Activated CD8-positive, alpha-beta T cell treated with anti-CD3 and anti-CD28 coated beads for 36 hours (primary cell): ENCODE data around the gene AIPL1. TPM values are rescaled to one million over a fixed set of nuclear protein-coding genes. Genes with fewer than 3 reads are reported as not detected.

Source experiments
- ATAC-seq: fragments of 200-7000 bp; cut with Tn5 transposase; one replicate; pipeline ENCODE4 v1.10.0; 2021; ENCODE audit warnings: mild to moderate bottlenecking, moderate library complexity
- CTCF ChIA-PET: fragments of 350-600 bp; sonication (Branson Sonifier 250); formaldehyde crosslinking; loops from one replicate; lab custom pipeline; 2021; ENCODE audit warnings: antibody characterized with exemption; lab: Charles Lee
- POLR2A ChIA-PET: fragments of 350-600 bp; sonication (Branson Sonifier 250); formaldehyde crosslinking; loops from one replicate; lab custom pipeline; 2021; ENCODE audit warnings: antibody characterized with exemption; lab: Charles Lee
- DNase-seq: peaks from one replicate; pipeline ENCODE4 v3.0.0-alpha.2; 2020
- H3K27ac Mint-ChIP-seq: one replicate; pipeline ENCODE4 v1.8.0; 2021; ENCODE audit warnings: mild to moderate bottlenecking, mixed read lengths
- H3K27me3 Mint-ChIP-seq: one replicate; pipeline ENCODE4 v1.8.0; 2021; ENCODE audit warnings: mixed read lengths
- H3K36me3 Mint-ChIP-seq: one replicate; pipeline ENCODE4 v1.8.0; 2021; ENCODE audit warnings: low read depth, mixed read lengths
- H3K4me1 Mint-ChIP-seq: one replicate; pipeline ENCODE4 v1.8.0; 2021; ENCODE audit warnings: low read depth, mixed read lengths
- H3K4me3 Mint-ChIP-seq: one replicate; pipeline ENCODE4 v1.8.0; 2021; ENCODE audit warnings: mild to moderate bottlenecking, moderate library complexity, mixed read lengths
- H3K9me3 Mint-ChIP-seq: one replicate; pipeline ENCODE4 v1.8.0; 2021; ENCODE audit warnings: mixed read lengths
- intact Hi-C: fragments of 100-400 bp; cut with micrococcal nuclease; formaldehyde crosslinking; loops from one replicate; pipeline ENCODE4 v1.10.0; 2022
- total RNA-seq, 2 experiments: library from RNA; stranded (reverse); gene quantifications; one replicate each; pipeline ENCODE4 v1.2.3, GENCODE V29; 2021
- TF ChIP-seq, protein P1 (sequence below): fragments of 200-600 bp; IDR thresholded peaks from one replicate; pipeline ENCODE4 v1.8.0; 2022; ENCODE audit warnings: antibody characterized with exemption, mild to moderate bottlenecking

AIPL1 gene
- total RNA-seq, 2 experiments from 2014 or later = not detected

DNA sequence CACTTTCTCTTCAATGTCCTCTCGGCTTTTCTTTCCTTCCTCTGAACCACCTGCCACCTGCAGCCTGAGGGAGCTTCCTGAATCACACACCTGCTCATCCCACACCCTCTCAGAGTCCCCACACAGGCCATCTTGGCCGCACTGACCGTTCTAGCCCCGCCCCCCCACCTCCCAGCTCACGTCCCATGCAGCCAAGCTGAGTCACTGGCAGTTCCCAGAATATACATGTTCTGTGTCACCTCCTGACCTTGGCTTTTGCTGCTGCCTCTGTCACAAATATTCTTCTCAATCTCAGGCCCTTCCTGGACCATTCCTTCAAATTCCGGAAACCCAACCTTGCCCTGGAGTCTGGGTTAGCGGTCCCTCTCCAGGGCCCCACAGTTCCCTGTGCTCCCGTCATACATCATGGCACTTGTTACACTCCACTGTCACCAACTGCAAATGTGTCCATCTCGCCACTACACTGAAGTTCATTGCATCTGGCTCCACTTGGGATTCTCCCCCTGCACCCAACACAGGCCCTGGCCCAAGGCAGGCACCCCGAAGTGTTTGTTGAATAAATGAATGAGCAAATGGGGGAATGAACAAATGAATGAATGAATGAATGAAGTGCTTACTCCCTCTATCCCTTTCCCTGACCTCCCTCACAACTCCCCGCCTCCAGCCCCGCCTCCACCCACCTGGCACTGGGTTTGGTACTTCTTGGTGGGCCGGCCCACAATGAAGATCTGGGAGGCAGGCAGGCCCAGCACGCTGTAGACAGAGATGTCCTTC is 22.2 kb upstream of the AIPL1 start:
- Mint-ChIP-seq H3K27ac (no peak overlapping the region), H3K36me3 (no peaks in the 10 kb centered on the region), H3K9me3 (no peaks in the 10 kb centered on the region), H3K4me1 (peaks cover 22% of the 10 kb centered on the region), H3K27me3 (no peaks in the 10 kb centered on the region), H3K4me3 (no peak overlapping the region)
- TF ChIP-seq, protein P1, sequence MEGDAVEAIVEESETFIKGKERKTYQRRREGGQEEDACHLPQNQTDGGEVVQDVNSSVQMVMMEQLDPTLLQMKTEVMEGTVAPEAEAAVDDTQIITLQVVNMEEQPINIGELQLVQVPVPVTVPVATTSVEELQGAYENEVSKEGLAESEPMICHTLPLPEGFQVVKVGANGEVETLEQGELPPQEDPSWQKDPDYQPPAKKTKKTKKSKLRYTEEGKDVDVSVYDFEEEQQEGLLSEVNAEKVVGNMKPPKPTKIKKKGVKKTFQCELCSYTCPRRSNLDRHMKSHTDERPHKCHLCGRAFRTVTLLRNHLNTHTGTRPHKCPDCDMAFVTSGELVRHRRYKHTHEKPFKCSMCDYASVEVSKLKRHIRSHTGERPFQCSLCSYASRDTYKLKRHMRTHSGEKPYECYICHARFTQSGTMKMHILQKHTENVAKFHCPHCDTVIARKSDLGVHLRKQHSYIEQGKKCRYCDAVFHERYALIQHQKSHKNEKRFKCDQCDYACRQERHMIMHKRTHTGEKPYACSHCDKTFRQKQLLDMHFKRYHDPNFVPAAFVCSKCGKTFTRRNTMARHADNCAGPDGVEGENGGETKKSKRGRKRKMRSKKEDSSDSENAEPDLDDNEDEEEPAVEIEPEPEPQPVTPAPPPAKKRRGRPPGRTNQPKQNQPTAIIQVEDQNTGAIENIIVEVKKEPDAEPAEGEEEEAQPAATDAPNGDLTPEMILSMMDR = no peak
- ATAC-seq = no peak
- DNase-seq = peak; percentile 35
- POLR2A ChIA-PET = interaction anchor here (0.7 kb wide), 1 partner anchor 47 kb away, joined by 3 read pairs; no protein-coding TSS in a partner anchor
- CTCF ChIA-PET = interaction anchor here (1.0 kb wide), 1 partner anchor 16 kb away, joined by 4 read pairs; no protein-coding TSS in a partner anchor
- intact Hi-C loops = no loop called here

- DNase-seq = no peak
- intact Hi-C loops = no loop called here
- Mint-ChIP-seq H3K27ac (no peak overlapping the region), H3K27me3 (no peaks in the 10 kb centered on the region), H3K4me1 (peaks cover 14% of the 10 kb centered on the region), H3K4me3 (no peak overlapping the region), H3K9me3 (no peaks in the 10 kb centered on the region), H3K36me3 (no peaks in the 10 kb centered on the region)
- POLR2A ChIA-PET = no interaction called here
- TF ChIP-seq, protein P1 = no peak
- no peak for ATAC-seq
- CTCF ChIA-PET = interaction anchor here (1.0 kb wide), 1 partner anchor 17 kb away, joined by 4 read pairs; no protein-coding TSS in a partner anchor
Observed at GRCh38 chr17:6456321-6456720, 21.4 kb upstream of the AIPL1 start.

DNA sequence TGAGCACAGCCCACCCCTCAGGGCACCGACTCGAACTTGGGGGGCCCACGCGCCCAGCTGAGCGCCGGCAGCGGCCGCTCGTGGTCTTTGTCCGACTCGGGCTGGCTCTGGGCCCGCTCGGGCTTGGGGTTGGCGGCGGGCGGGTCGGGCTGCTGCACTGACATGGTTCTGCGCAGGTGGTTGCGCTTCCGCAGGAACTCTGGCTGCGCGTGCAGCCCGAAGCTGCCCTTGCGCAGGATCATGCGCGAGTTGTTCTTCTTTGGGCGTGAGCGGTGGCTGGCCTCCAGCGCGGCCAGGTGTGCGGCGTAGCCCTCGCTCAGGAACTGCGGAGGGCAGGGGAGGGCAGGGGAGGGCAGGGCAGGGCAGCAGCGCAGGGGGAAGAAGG is 20.4 kb upstream of the AIPL1 start:
- intact Hi-C loops = no loop called here
- TF ChIP-seq, protein P1 = no peak
- Mint-ChIP-seq H3K27me3 (no peaks in the 10 kb centered on the region), H3K4me1 (peaks cover 15% of the 10 kb centered on the region), H3K36me3 (no peaks in the 10 kb centered on the region), H3K4me3 (no peak overlapping the region), H3K9me3 (no peaks in the 10 kb centered on the region), H3K27ac (no peak overlapping the region)
- ChIA-PET CTCF (interaction anchor here (1.0 kb wide), 1 partner anchor 18 kb away, joined by 4 read pairs; no protein-coding TSS in a partner anchor), POLR2A (interaction anchor here (1.2 kb wide), 2 partner anchors 9 to 13 kb away, joined by 3 to 5 read pairs; no protein-coding TSS in a partner anchor)
- DNase-seq (peak; percentile 53), ATAC-seq (peak; percentile 82)

- no peaks in the 10 kb centered on the region for H3K36me3 Mint-ChIP-seq
- POLR2A ChIA-PET = interaction anchor here (1.2 to 1.9 kb wide), 3 partner anchors 9 to 13 kb away, joined by 3 to 5 read pairs (median 5); partner anchors contain the start of gene PIMREG
- TF ChIP-seq, protein P1 = no peak
- H3K27me3 Mint-ChIP-seq = no peaks in the 10 kb centered on the region
- CTCF ChIA-PET = interaction anchor here (1.0 to 1.4 kb wide), 2 partner anchors 18 to 19 kb away, joined by 3 to 4 read pairs; partner anchors contain the start of gene AIPL1
- H3K4me1 Mint-ChIP-seq = peaks cover 13% of the 10 kb centered on the region
- DNase-seq (no peak), ATAC-seq (peak; percentile 11)
- intact Hi-C loops = no loop called here
- no peaks in the 10 kb centered on the region for H3K9me3 Mint-ChIP-seq
- H3K27ac Mint-ChIP-seq = no peak overlapping the region
- no peak overlapping the region for H3K4me3 Mint-ChIP-seq
Observed at GRCh38 chr17:6454495-6455320, 19.8 kb upstream of the AIPL1 start.
